ENCODE data around the gene SFXN5.
"Not testable (repeated sequence)": the region's sequence is repeated elsewhere in the genome, so short reads cannot be mapped to it uniquely, and the experiment has no call there.

The SFXN5 gene

DNA sequence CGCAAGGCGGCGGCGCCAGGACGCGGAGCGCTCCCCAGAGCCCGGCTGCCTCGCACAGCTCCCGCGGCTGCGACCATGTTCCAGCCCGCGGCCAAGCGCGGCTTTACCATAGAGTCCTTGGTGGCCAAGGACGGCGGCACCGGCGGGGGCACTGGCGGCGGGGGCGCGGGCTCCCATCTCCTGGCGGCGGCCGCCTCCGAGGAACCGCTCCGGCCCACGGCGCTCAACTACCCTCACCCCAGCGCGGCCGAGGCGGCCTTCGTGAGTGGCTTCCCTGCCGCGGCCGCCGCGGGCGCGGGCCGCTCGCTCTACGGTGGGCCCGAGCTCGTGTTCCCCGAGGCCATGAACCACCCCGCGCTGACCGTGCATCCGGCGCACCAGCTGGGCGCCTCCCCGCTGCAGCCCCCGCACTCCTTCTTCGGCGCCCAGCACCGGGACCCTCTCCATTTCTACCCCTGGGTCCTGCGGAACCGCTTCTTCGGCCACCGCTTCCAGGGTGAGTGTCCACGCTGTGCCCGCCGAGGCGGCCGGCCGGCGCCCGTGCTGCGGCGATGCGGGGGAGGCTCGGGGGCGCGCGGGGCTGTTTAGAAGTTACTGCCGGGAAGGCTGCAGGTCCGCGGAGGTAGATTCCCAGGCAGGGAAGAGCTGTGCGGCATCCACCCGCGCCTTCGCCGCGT lies 153.5 kb downstream of the SFXN5 start:
- DNase-seq, result no peak

DNA sequence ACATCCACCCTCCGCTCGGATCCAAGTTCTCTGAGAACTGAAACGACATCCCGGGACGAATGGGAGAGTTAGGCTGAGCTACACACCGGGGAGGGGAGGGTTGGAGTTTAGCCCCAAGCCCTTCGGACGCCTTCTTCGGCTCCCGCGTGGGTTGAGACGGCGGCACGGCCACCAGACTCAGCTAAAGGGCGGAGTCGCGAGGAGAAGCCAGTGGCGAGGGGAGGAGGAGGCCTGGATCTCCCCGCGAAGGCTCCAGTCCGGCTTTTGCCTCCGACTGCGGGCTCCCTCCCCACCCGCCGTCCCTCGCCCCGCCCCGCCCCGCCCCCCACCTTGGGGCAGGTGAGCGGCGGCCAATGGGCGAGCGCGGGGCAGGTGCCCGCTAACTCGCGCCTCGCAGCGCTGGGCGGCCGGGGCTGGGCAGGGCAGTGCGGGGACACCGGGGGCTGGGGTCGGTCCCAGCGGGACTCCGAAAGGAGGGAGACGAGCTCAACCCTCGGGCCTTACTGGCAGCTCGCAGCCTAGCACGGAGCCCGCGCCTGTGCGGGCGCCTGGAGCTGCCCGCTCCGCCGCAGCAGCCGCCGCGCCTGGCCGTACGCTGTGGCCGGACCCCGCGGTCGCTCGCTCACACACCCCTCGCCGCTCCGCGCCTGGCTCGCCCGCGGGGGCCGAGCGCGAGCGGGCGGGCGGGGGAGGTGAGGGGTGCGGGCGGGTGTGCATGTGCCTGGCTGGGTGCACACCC lies 154.2 kb downstream of the SFXN5 start, which contains the start of gene EMX1:
Gene EMX1 (plus strand): TSS at position 382 of the 739 bp plus-strand sequence. CDS start 334 bp downstream, at position 716.
- DNase-seq, result peak; percentile 86

DNA sequence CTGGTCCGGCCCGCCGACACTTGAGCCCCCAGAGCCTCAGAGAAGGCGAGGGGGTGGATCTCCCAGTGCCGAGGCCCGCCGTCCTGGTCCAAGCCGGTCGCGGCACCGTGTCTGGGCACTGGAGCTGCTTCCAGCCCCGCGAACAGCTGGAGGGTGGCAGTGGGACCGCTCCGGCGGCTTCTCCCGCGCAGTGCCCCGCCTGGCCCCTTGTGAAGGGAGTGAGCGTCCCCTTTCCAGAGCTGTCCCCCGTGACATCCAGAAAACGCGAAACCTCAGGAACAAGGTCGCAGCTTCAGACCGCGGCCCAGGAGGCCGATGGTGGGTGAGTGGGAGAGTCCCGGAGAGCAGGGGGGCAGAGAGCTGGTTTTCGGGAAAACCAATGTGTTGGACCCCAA lies 154.8 kb downstream of the SFXN5 start:
- DNase-seq, result no peak

DNA sequence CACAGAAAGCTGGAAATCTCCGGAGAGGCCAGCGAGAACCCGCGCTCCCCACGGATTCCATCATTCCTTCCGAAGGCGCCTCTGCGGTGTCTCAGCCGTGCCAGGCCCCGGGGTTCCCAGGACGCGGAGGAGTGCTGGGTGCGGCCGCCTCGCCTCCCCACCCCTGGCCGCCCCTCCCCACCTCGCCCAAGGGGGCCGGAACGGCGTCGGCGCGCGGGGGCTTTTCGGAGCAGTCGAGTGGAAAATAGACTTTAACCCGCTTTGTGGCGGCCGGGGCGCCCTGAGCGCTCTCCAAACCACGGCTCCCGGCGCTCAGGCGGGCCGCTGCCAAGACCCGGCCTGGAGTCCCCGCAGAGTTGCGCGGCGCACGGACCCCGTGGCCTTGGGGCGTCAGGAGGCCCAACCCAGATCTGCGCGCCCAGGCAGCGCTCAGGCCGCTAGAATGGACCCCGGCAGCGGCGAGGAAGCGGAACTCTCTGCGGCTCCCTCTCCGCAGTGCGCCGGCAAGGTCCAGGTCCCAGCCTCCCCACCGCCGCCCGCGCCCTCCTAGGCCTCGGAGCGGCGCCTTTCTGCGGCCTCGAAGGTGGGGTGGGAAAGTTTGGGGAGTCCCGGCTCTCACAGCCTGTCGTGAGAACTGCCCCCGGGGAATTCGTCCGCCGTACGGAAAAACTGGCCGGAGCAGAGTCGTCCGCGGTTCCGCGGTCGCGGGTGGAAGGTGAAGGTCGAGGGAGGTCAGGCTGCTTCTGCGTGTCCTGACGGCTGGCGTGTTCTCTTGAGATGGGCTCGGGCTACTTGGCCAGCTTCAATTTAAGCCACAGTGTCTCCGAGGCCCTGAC lies 155.4 kb downstream of the SFXN5 start:
- DNase-seq, result peak; percentile 60

DNA sequence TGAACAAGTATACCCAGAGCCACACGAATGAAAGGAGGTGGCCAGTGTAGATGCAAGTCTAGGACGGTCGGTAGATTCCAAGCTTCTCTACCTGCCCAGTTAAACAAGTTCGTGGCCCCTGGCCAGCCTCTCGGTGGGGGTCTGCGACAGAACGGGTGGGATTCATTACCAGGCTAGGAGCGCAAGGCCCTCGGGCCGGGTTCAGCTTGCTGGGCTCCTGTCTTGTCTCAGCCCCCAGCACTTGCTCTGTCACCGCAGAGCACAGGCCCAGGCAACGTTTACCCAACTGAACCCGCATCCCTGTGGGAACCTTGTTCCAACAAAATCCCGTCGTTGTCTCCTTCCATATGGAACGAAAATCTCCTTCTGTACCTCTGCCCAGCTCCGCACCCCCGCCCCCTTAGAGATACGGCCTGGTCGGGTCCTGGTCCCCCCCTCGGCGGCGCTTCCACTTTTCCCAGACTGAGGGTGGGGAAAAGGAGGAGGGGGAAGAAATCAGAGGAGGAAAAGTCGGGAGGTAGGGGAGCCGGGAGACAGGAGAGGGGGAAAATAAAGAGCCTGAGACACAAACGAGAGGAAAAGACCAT lies 156.1 kb downstream of the SFXN5 start:
- DNase-seq, result no peak

DNA sequence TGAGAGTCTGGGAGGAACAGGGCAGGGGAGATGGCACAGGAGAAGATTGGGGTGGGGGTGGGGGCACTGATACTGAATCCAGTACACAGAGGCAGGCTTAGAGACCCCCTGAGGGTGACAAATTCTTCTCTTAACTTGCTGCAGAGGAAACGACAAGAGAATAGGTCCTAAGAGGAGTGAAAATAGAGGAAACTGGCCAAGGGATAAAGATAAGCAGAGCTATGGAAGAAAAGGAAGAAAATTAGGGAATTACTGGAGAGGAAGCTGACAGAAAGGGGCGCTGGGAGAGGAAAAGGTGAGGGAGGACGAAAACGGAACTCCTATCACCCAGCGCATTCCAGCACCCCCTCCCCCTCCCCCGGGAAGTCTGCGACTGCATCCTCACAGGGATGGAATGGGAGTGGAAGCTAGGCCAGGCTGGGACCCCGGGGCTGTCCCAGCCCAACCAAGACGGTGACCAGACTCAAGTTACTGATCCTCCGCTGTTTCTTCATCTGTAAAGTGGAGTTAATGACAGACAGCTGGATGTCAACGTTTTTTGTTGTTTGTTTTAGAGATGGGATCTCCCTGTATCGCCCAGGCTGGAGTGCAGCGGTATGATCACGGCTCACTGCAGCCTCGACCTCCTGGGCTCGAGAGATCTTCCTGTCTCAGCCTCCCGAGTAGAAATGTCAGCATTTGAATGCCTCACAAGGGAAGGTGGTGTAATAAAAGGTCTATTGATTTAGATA lies 156.8 kb downstream of the SFXN5 start:
- DNase-seq, result no peak

DNA sequence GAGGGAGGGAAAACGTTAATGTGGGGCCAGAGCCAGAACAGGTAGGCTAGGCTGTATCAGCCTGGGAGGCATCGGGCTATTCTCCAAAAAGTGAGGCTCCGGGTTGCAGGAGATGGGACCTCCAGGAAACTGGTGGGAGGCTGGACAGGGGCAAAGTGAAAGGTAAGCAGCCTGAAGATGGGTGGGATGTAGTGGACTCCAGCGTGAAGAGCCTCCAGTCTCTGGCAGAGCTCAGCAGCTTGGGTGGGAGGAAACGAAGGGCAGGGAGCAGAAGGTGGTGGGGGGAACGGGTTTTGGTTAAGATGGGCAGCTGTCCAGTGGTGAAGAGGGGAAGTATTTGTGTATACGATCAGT lies 157.3 kb downstream of the SFXN5 start:
- DNase-seq, result no peak

DNA sequence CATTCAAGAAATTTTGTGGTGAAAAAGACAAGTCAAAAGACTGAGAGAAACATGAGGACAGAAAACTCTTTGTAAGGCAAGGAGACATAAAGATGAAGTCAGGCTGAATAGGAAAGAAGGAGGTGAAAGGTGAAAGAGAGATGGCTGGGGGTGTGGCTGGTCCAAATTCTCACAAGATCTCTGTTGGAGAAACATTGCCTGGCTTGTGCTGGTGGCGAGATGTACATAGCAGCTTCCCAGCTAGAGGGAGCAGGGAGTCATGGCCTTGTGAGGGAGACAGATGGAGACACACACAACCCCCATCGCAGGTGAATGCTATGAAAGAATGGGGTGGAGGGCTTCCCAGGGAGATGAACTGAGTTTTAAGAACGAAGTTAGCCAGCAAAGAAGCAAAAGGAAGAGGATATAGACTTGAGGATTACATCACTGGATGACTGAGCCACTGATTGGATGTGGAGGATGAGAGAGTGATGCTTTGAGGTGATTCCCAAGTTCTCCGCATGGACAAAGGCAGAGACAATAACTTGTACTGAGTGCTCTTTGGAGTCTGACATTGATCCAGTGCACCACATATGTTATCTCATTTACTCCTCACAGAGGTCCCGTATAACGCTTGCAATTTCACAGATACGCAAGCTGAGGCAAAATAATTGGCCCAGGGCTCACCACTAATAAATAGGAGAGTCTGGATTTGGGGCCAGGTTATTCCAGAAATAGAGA lies 157.9 kb downstream of the SFXN5 start:
- DNase-seq, result no peak

DNA sequence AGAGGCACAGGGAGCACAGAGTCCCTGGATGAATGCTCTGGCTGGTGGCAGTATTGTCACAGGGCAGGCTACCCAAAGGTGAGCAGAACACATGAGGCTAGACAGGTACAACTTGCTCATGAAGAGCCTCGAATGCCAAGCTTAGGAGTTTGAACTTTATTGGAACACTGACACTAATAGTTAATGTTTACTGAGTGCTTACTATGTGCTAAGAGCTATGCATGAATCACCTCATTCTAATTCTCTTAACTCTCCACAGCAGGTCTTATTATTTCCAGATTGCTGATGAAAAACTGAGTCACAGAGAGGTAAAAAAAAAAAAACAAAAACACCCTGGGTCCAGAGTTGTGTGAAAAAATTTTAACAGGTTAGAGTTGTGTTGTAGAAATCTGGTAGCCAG lies 160.3 kb downstream of the SFXN5 start:
- no peak for DNase-seq

DNA sequence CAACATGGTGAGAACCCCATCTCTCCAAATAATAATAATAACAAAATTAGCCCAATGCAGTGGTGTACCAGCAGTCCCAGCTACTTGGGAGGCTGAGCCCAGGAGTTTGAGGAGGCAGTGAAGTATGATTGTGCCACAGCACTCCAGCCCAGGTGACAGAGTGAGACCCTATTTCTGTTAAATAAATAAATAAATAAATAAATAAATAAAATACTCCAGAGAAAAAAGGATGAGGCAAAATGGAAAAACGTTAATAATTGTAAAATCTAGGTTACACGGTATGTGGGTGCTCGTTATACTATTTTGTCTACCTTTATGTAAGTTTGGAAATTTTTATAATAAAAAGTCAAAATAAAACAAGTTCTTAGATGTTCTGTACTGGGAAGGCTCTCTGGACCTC lies 162.8 kb downstream of the SFXN5 start:
- DNase-seq, result no peak

DNA sequence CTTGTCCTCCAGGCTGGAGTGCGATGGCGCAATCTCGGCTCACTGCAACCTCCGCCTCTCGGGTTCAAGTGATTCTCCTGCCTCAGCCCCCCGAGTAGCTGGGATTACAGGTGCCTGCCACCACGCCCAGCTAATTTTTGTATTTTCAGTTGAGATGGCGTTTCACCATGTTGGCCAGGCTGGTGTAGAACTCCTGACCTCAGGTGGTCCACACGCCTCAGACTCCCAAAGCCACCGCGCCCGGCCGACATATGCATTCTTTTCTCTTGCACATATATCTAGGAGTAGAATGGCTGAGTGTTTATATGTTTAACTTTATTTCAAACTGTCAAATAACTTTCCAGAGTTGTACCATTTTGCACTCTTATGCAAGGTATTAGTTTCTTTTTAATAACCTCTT lies 164.1 kb downstream of the SFXN5 start:
- DNase-seq, result not testable (repeated sequence)

DNA sequence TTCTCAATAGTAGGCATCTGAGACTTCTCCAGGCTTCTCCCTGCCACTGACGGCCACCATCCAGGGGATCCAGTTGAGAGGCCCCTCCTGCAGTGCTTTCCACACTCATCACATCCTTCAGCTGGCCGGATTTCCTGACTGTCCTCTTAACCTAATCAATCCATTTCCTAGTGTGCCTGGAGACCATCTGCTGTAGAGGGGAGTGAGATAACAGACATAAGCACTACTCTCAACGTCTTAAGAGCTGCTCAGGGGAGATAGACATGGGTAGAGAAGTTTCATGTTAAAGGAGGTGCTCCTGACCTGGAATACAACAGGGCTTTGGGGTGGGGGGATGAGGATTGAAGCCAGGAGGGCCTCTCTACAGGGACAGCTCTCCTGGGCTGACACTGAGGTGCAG lies 170.1 kb downstream of the SFXN5 start:
- no peak for DNase-seq

DNA sequence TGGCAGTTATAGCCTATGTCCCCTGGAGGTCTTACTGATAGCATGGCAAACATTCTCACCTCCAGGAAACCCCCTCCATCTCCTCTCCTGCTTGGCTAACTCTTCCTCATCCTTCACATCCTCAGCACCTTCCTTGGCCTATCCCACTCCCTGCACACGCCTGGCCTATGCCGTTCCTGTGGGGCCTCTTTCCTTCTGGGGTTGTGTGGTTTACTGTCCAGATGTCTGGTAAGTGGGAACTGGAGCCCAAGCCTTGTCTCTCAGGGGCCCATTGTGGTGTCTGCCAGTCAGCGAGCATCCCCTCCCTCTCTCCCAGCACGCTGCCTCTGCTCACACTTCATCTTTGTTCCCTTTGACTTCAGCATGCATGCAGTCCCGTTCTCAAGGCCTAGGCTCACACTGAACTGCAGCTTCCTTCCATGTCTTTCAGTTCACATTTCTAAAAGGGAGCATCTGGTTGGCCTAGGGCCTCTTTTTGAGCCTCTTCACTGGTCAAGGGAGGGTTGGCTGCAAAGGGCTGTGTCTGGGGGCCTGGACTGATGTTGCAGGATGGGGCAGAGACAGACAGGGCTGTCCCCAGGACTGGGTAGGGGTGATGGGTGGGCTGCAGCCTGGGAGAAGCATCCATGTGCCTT lies 171.2 kb downstream of the SFXN5 start:
- DNase-seq, result no peak

DNA sequence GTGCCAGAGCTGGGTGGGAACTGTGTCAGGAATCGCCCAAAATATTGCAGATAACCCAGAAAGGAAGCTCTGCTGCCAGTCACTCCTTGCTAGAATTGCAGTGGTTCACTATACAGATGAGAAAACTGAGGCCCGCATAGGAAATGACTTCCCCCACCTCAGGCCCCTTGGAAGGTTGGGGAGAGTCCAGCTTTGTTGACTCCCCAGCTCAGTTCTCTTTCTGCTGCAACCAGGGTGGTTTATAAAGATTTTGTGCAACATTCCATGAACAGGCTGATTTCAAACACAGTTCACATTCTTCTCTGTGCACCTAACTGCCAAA lies 173.0 kb downstream of the SFXN5 start:
- DNase-seq, result no peak

DNA sequence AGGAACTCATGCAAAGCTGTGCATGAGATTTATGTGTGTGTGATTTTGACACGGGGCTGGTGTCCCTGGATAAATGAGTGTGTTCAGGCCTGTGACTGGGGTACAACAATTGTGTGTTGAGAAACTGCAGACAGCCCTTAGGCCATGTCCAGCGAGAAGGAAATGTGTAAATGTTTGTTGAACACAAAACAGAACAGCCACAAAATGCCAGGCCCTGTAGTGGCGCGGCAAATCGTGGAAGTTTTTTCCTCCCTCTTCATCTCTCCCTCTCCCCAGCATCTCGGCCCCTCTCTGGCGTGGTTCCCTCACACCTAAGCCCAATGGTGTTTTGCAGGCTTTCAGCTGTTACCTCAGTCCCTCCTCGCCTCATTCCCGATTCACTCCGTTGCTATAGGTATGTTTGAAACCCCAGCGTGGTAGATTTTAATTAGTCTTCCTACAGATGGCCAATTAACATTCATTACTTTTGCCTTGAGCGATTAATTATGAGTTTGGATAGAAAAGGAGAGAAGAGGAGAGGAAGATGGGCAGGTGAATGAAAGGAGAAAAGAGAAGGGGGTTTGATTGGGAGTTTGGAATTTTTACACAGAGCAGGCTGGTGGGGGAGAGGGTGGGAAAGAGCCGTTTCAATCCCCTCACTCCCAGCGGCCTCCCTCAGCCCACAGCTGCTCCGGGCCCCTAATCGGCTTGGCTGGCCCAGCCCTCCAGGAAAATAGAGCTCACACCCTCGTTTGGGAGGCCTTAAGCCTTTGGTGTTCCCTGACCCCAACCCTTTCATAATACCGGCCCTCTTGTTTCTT lies 173.5 kb downstream of the SFXN5 start:
- no peak for DNase-seq

DNA sequence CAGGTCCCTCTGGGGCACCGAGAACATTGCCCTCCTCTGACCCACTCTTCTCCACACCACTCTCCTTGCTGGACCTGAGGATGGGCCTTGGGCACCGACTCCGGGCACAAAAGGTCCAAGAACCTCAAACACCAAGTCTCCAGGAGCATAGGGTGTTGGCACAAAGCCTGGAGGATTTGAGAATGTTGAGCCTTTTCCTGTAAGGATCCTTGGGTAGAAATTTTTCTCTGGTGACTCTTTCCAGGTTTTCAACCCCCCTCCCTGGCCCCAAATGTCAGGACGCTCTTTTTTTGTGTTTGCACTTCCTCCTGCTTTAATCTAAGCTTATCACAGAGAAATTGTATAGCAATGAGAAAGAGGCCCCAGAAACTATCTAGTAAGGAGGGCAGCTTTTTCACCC lies 175.1 kb downstream of the SFXN5 start:
- no peak for DNase-seq

DNA sequence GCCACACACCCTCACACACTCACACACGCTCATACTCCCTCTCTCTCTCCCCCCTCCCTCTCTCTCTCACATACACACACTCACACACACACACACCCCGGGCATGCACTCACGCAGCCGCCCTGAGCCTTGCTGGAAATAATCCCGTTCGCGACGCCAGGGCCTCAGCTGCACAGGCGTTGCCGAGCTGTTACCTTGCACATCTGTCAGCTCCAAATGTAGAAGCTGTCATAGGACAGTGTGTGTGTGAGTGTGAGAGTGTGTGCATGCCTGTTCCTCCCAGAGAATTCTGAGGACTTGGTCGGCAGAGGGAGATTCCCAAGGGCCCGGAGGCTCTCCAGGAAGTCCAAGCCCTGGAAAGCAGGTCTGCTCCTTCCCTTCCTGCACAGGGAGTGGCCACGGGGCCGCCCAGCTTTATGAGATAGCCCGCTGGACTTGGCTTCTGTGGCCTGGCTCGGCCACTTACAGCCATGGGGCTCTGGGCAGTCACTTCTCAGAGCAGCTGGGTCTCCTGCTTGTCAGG lies 175.7 kb downstream of the SFXN5 start:
- no peak for DNase-seq

DNA sequence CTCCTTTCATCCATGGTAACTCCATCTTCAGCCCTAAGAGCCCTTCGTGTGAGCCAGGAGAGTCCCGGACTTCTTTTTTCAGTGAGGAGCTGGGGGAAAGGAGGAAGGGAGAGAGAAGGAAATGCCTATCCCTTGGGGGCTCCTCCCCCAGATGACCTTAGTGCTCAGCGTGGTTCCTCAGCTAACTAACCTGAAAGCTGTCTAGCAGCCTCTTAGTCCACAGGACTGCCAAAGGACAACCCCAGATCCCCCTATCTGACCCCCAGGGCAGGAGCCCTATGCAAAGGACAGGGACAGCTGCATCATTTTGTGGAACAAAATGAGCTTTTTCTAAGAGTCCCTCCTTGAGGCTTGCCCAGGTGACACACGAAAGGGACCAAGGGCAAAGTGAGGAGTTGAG lies 176.4 kb downstream of the SFXN5 start:
- no peak for DNase-seq

DNA sequence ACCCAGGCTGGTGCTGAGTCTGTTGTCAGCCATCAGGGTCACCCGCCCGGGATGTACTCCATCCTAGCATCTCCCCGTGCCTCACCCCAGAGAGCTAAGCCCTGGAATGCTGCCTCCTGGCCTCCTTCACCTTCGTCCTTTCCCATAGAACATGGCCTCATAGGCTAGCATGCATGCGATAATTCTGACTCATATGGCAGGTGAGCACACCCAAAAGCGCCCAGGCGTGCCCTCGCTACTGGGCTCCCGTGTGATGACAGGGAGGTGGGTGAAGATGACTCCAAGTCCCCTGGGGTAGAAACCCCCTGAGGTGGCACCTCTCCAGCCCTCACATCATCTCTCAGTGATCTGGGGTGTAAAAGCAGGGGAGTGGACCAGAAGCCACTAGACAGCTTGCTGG lies 177.0 kb downstream of the SFXN5 start:
- no peak for DNase-seq

DNA sequence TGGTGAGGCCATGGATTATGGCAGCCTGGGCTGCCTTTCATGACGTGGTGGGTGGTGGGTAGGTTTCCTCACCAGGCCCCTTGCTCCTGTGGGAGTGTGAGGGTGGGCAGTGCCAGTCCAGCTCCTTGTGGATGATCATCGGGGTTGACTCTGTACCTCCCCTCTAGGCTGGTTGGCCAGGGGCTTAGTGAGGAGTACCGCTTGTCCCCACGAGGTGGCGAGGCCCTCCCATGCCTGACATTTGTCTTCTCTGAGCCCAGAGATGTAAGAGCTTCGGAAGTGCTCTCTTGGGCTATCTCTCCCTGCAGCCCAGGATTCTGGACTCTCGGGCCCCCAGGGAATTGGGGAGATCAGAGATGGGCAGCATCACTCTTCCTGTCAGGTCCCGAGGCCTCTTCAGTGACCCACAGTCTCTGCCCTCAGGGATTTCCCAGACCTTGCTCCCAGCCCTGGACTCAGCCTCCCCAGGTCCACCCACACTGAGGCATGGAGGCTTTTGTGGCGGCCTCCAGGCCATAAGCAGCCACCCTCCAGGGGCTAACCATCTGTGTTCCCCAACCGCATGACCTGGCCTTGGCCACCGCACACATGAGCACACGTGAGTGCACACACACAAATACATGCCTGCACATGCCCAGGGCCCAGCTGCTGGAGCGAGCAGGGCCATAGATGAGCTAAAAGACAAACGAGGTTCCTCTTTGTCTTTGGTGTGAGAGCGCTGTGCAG lies 177.8 kb downstream of the SFXN5 start:
- DNase-seq, result peak; percentile 54
